Liver (tissue), 9 donors: ENCODE results near the gene POMT1. TPM values are rescaled to one million over a fixed set of nuclear protein-coding genes. Genes with fewer than 3 reads are reported as not detected.
A peak's percentile ranks its signal among the peaks of the same experiment; 100 is the strongest.

Source experiments
- DNase-seq: peaks from one replicate; pipeline ENCODE4 v3.0.0-alpha.2; 2017; ENCODE audit warnings: low spot score
- H3K27ac ChIP-seq, 2 donors: one replicate each; pipeline ENCODE4 v1.7.0; 2013; ENCODE audit warnings: inconsistent platforms in 2 of 2, low read length in 2 of 2, control low read depth in 1 of 2, low read depth in 1 of 2, mild to moderate bottlenecking in 1 of 2
- H3K27me3 ChIP-seq, 4 donors: one replicate each; pipeline versions ENCODE4 v1.6.1 to v1.7.0; 2013; ENCODE audit warnings: low read length in 3 of 4, inconsistent platforms in 1 of 4, mild to moderate bottlenecking in 1 of 4, moderate library complexity in 1 of 4; ENCODE audit not compliant: control insufficient read depth in 4 of 4, insufficient read depth in 4 of 4
- H3K36me3 ChIP-seq, 4 donors: one replicate each; pipeline versions ENCODE4 v1.6.1 to v1.7.0; 2013; ENCODE audit warnings: low read length in 3 of 4, mild to moderate bottlenecking in 3 of 4, low read depth in 1 of 4, moderate library complexity in 1 of 4; ENCODE audit not compliant: control insufficient read depth in 4 of 4, insufficient read depth in 3 of 4
- H3K4me1 ChIP-seq, 4 donors: one replicate each; pipeline versions ENCODE4 v1.6.1 to v1.7.0; 2013; ENCODE audit warnings: low read length in 3 of 4, mild to moderate bottlenecking in 3 of 4, moderate library complexity in 1 of 4; ENCODE audit not compliant: control insufficient read depth in 4 of 4, insufficient read depth in 4 of 4
- H3K4me3 ChIP-seq, 3 donors: one replicate each; pipeline versions ENCODE4 v1.6.1 to v1.7.0; 2013; ENCODE audit warnings: low read length in 3 of 3, control low read depth in 1 of 3, low read depth in 1 of 3, mild to moderate bottlenecking in 1 of 3
- H3K9ac ChIP-seq, 2 donors: one replicate each; pipeline ENCODE4 v1.7.0; 2013; ENCODE audit warnings: low read length in 2 of 2, mild to moderate bottlenecking in 2 of 2, moderate library complexity in 2 of 2, control low read depth in 1 of 2, low read depth in 1 of 2
- H3K9me3 ChIP-seq, 4 donors: one replicate each; pipeline versions ENCODE4 v1.6.1 to v1.7.0; 2013; ENCODE audit warnings: low read length in 3 of 4; ENCODE audit not compliant: control insufficient read depth in 4 of 4
- ATF3 ChIP-seq: IDR thresholded peaks from 2 replicates; pipeline ENCODE4 v1.6.1; 2016; ENCODE audit warnings: antibody characterized with exemption
- CTCF ChIP-seq: fragments of 150-350 bp; IDR thresholded peaks from 2 replicates; pipeline ENCODE4 v1.5.1; 2017; ENCODE audit warnings: improper control_type of control experiment, low read depth, low read length; ENCODE audit not compliant: missing input control
- EGR1 ChIP-seq, 2 donors: IDR thresholded peaks; 2 replicates each; pipeline ENCODE4 v1.6.1; 2016 to 2018; ENCODE audit warnings: antibody characterized with exemption in 2 of 2, low read depth in 2 of 2
- FOXA1 ChIP-seq: IDR thresholded peaks from 2 replicates; pipeline ENCODE4 v1.6.1; 2016; ENCODE audit warnings: antibody characterized with exemption
- FOXA2 ChIP-seq: IDR thresholded peaks from 2 replicates; pipeline ENCODE4 v1.6.1; 2016; ENCODE audit warnings: antibody characterized with exemption
- GABPA ChIP-seq, 2 donors: IDR thresholded peaks in 1 of 2; conservative IDR thresholded peaks in 1 of 2; 2 replicates each; pipeline ENCODE4 v1.6.1; 2016; ENCODE audit warnings: antibody characterized with exemption in 2 of 2, mild to moderate bottlenecking in 1 of 2, moderate library complexity in 1 of 2
- HNF4A ChIP-seq, 2 donors: conservative IDR thresholded peaks; 2 replicates each; pipeline ENCODE4 v1.6.1; 2016; ENCODE audit warnings: antibody characterized with exemption in 2 of 2, mild to moderate bottlenecking in 2 of 2
- HNF4G ChIP-seq: IDR thresholded peaks from 2 replicates; pipeline ENCODE4 v1.6.1; 2016; ENCODE audit warnings: antibody characterized with exemption
- JUND ChIP-seq, 2 donors: IDR thresholded peaks; 2 replicates each; pipeline ENCODE4 v1.6.1; 2016; ENCODE audit warnings: antibody characterized with exemption in 2 of 2
- MAX ChIP-seq: IDR thresholded peaks from 2 replicates; pipeline ENCODE4 v1.6.1; 2016; ENCODE audit warnings: antibody characterized with exemption
- NR2F2 ChIP-seq: IDR thresholded peaks from 2 replicates; pipeline ENCODE4 v1.6.1; 2016; ENCODE audit warnings: antibody characterized with exemption
- RAD21 ChIP-seq, 2 donors: IDR thresholded peaks; 2 replicates each; pipeline ENCODE4 v1.6.1; 2016; ENCODE audit warnings: antibody characterized with exemption in 2 of 2, mild to moderate bottlenecking in 2 of 2
- REST ChIP-seq: IDR thresholded peaks from 2 replicates; pipeline ENCODE4 v1.6.1; 2016; ENCODE audit warnings: antibody characterized with exemption, mild to moderate bottlenecking
- SP1 ChIP-seq: IDR thresholded peaks from 2 replicates; pipeline ENCODE4 v1.6.1; 2018; ENCODE audit warnings: antibody characterized with exemption, mild to moderate bottlenecking
- YY1 ChIP-seq: IDR thresholded peaks from 2 replicates; pipeline ENCODE4 v1.6.1; 2016; ENCODE audit warnings: antibody characterized with exemption, mild to moderate bottlenecking
- ZBTB33 ChIP-seq: IDR thresholded peaks from 2 replicates; pipeline ENCODE4 v1.6.1; 2016; ENCODE audit warnings: antibody characterized with exemption
- WGBS: extraction: QIAGEN DNeasy Blood & Tissue Kit; methylation state at CpG from one replicate; pipeline ENCODE4 v1.1.7; 2013; 5-methylcytosine and 5-hydroxymethylcytosine counted together
- polyA plus RNA-seq, 2 donors: library from polyadenylated mRNA; stranded (reverse) in 1 of 2; unstranded in 1 of 2; fragments of 200-250 nt in 1 of 2; fragments of >200 nt in 1 of 2; fragmentation: Nextera tagmentation in 1 of 2; extraction: Ambion mirVana in 1 of 2; gene quantifications; one replicate each; pipeline versions ENCODE4 v1.2.1 to v1.2.3, GENCODE V29; 2013 to 2015
- total RNA-seq, 2 donors: library from RNA; depleted of rRNA; stranded (reverse); fragments of >200 nt; gene quantifications; one replicate each; pipeline ENCODE4 v1.2.3, GENCODE V29; 2014
- donor health status: healthy.
- donor health status: healthy.
- donor health status: healthy.
- donor health status: healthy.
- donor health status: healthy.

Gene POMT1
- total and polyA plus RNA-seq, 4 donors, result 11.2 to 14.2 (median 11.6) TPM

GRCh38 chr9:131477816-131478419 lies 24.8 kb upstream of the POMT1 start (continued):
- TF ChIP-seq REST (no peak), YY1 (no peak), ZBTB33 (no peak), MAX (no peak), HNF4A (conservative IDR thresholded peaks at IDR 0.05) (no peak)

GRCh38 chr9:131478421-131478868 lies 24.3 kb upstream of the POMT1 start:
- Histone ChIP-seq H3K9ac (no peak overlapping the region), H3K36me3 (peaks cover 38 to 92% (median 66%) of the 10 kb centered on the region in 4 donors), H3K4me3 (no peak overlapping the region), H3K27me3 (no peaks in the 10 kb centered on the region), H3K27ac (no peak overlapping the region), H3K4me1 (no peaks in the 10 kb centered on the region), H3K9me3 (no peaks in the 10 kb centered on the region)
- DNase-seq, result peak; percentile 63
- WGBS, result 71% methylated on average over 12 of the region's 12 CpGs
- TF ChIP-seq SP1 (no peak), FOXA1 (no peak), CTCF (peak; percentile 21), JUND (IDR thresholded peaks at IDR 0.05) (no peak), RAD21 (IDR thresholded peaks at IDR 0.05) (peak in 1 of 2 donors; percentile 63), NR2F2 (no peak), HNF4A (conservative IDR thresholded peaks at IDR 0.05) (no peak), FOXA2 (no peak)

GRCh38 chr9:131478911-131479310 lies 23.8 kb upstream of the POMT1 start:
- Histone ChIP-seq H3K27me3 (no peaks in the 10 kb centered on the region), H3K9ac (no peak overlapping the region), H3K4me3 (no peak overlapping the region), H3K36me3 (peaks cover 34 to 92% (median 67%) of the 10 kb centered on the region in 4 donors), H3K9me3 (no peaks in the 10 kb centered on the region), H3K4me1 (no peaks in the 10 kb centered on the region), H3K27ac (no peak overlapping the region)
- 89% methylated on average over 10 of the region's 10 CpGs for WGBS
- TF ChIP-seq EGR1 (IDR thresholded peaks at IDR 0.05; ENCODE audit: low read depth in 2 of 2) (no peak), FOXA2 (no peak), GABPA (IDR thresholded peaks at IDR 0.05 in 1 of 2, conservative IDR thresholded peaks at IDR 0.05 in 1 of 2) (no peak), RAD21 (IDR thresholded peaks at IDR 0.05) (no peak), SP1 (no peak), ATF3 (no peak), REST (no peak), HNF4G (no peak), NR2F2 (no peak), YY1 (no peak), HNF4A (conservative IDR thresholded peaks at IDR 0.05) (no peak), MAX (no peak), JUND (IDR thresholded peaks at IDR 0.05) (no peak)
- no peak for DNase-seq
